NCI-H748 (cell line): ENCODE results near the gene CALR3.
"Not testable (repeated sequence)": the region's sequence is repeated elsewhere in the genome, so short reads cannot be mapped to it uniquely, and the experiment has no call there.

Source experiments
- DNase-seq: peaks from one replicate; lab custom pipeline; 2025; ENCODE audit not compliant: unreplicated experiment; lab: John Stamatoyannopoulos, UW

CALR3 gene

GRCh38 chr19:16524991-16525734 is 29.2 kb upstream of the CALR3 start:
- no peak for DNase-seq

- no peak for DNase-seq
These were observed 26.8 kb upstream of the CALR3 start for GRCh38 chr19:16522559-16523377.

GRCh38 chr19:16521715-16522289 is 25.8 kb upstream of the CALR3 start:
- DNase-seq, result no peak

- DNase-seq, result no peak
These were observed 25.1 kb upstream of the CALR3 start for GRCh38 chr19:16520986-16521624.

- DNase-seq, result no peak
These were observed 24.4 kb upstream of the CALR3 start for GRCh38 chr19:16520074-16520973.

GRCh38 chr19:16519230-16519687 is 23.3 kb upstream of the CALR3 start:
- DNase-seq, result no peak

GRCh38 chr19:16518483-16519229 is 22.7 kb upstream of the CALR3 start:
- DNase-seq, result no peak

GRCh38 chr19:16518061-16518460 is 22.1 kb upstream of the CALR3 start:
- no peak for DNase-seq

- no peak for DNase-seq
These were observed 21.1 kb upstream of the CALR3 start for GRCh38 chr19:16516923-16517610.

GRCh38 chr19:16516381-16516780 is 20.4 kb upstream of the CALR3 start:
- DNase-seq, result no peak

- no peak for DNase-seq
These were observed 18.5 kb upstream of the CALR3 start for GRCh38 chr19:16514383-16515019.

GRCh38 chr19:16512611-16513010 is 16.6 kb upstream of the CALR3 start:
- DNase-seq, result not testable (repeated sequence)

- no peak for DNase-seq
These were observed 13.4 kb upstream of the CALR3 start for GRCh38 chr19:16509141-16510061.

GRCh38 chr19:16508546-16508945 is 12.6 kb upstream of the CALR3 start:
- DNase-seq, result no peak

GRCh38 chr19:16506961-16507360 is 11.0 kb upstream of the CALR3 start:
- no peak for DNase-seq

GRCh38 chr19:16506161-16506560 is 10.2 kb upstream of the CALR3 start:
- DNase-seq, result not testable (repeated sequence)

GRCh38 chr19:16504271-16504670 is 8.3 kb upstream of the CALR3 start:
- DNase-seq, result no peak

- no peak for DNase-seq
These were observed 1.9 kb upstream of the CALR3 start for GRCh38 chr19:16497837-16498236.
